Neural crest cell (in vitro differentiated cells): ENCODE data around the gene SLF2. TPM values are rescaled to one million over a fixed set of nuclear protein-coding genes. Genes with fewer than 3 reads are reported as not detected.

Experiments
- DNase-seq: peaks from one replicate; pipeline ENCODE4 v3.0.0; 2021; ENCODE audit warnings: low read depth, mixed read lengths, low spot score
- H3K27ac Mint-ChIP-seq: one replicate; pipeline ENCODE4 v1.8.0; 2021; ENCODE audit warnings: mild to moderate bottlenecking, mixed read lengths; ENCODE audit not compliant: unreplicated experiment
- H3K27me3 Mint-ChIP-seq: 2 replicates; pipeline ENCODE4 v1.8.0; 2021; ENCODE audit warnings: low read depth, mild to moderate bottlenecking, mixed read lengths
- H3K36me3 Mint-ChIP-seq: 2 replicates; pipeline ENCODE4 v1.8.0; 2021; ENCODE audit warnings: low read depth, mild to moderate bottlenecking, mixed read lengths
- H3K4me1 Mint-ChIP-seq: 2 replicates; pipeline ENCODE4 v1.8.0; 2021; ENCODE audit warnings: mixed read lengths
- H3K4me3 Mint-ChIP-seq: one replicate; pipeline ENCODE4 v1.8.0; 2021; ENCODE audit warnings: mild to moderate bottlenecking, mixed read lengths
- H3K9me3 Mint-ChIP-seq: 2 replicates; pipeline ENCODE4 v1.8.0; 2021; ENCODE audit warnings: mixed read lengths
- CTCF ChIP-seq: fragments of 200-600 bp; sonication (generic); conservative IDR thresholded peaks from 2 replicates; pipeline ENCODE4 v1.5.0; 2021; ENCODE audit warnings: antibody characterized with exemption, mild to moderate bottlenecking
- total RNA-seq: library from RNA; stranded (reverse); gene quantifications from 2 replicates; pipeline ENCODE4 v1.2.1, GENCODE V29; 2021

The SLF2 gene
- total RNA-seq, 1 donor from 2014 or later: 39.6 TPM

GRCh38 chr10:100962351-100963080 lies 49.8 kb downstream of the SLF2 start:
- no peak for TF ChIP-seq CTCF
- Mint-ChIP-seq H3K36me3 (peaks cover 4% of the 10 kb centered on the region), H3K9me3 (no peaks in the 10 kb centered on the region), H3K4me1 (peaks cover 11% of the 10 kb centered on the region), H3K27me3 (no peaks in the 10 kb centered on the region), H3K4me3 (no peak overlapping the region), H3K27ac (no peak overlapping the region)
- no peak for DNase-seq

GRCh38 chr10:100963826-100964225 lies 51.1 kb downstream of the SLF2 start:
- Mint-ChIP-seq H3K27me3 (no peaks in the 10 kb centered on the region), H3K9me3 (no peaks in the 10 kb centered on the region)

GRCh38 chr10:100965820-100966219 lies 53.1 kb downstream of the SLF2 start:
- Mint-ChIP-seq H3K27me3 (peaks cover 6% of the 10 kb centered on the region), H3K36me3 (no peaks in the 10 kb centered on the region), H3K27ac (no peak overlapping the region), H3K4me3 (no peak overlapping the region), H3K9me3 (no peaks in the 10 kb centered on the region), H3K4me1 (peaks cover 29% of the 10 kb centered on the region)
- no peak for DNase-seq
- no peak for TF ChIP-seq CTCF

More at GRCh38 chr10:100963826-100964225, 51.1 kb downstream of the SLF2 start:
- Mint-ChIP-seq H3K4me1 (peaks cover 18% of the 10 kb centered on the region), H3K4me3 (no peak overlapping the region), H3K27ac (no peak overlapping the region), H3K36me3 (peaks cover 4% of the 10 kb centered on the region)
- TF ChIP-seq CTCF: no peak
- no peak for DNase-seq

GRCh38 chr10:100966887-100967286 lies 54.1 kb downstream of the SLF2 start:
- no peaks in the 10 kb centered on the region for H3K9me3 Mint-ChIP-seq
- no peak overlapping the region for H3K4me3 Mint-ChIP-seq
- no peak overlapping the region for H3K27ac Mint-ChIP-seq
- peaks cover 6% of the 10 kb centered on the region for H3K27me3 Mint-ChIP-seq
- no peak for TF ChIP-seq CTCF
- no peak for DNase-seq
- H3K4me1 Mint-ChIP-seq: peaks cover 39% of the 10 kb centered on the region
- H3K36me3 Mint-ChIP-seq: no peaks in the 10 kb centered on the region

GRCh38 chr10:100967332-100967731 lies 54.6 kb downstream of the SLF2 start:
- DNase-seq: no peak
- no peak for TF ChIP-seq CTCF
- Mint-ChIP-seq H3K4me1 (peaks cover 43% of the 10 kb centered on the region), H3K4me3 (no peak overlapping the region), H3K27ac (no peak overlapping the region), H3K9me3 (no peaks in the 10 kb centered on the region), H3K27me3 (peaks cover 6% of the 10 kb centered on the region), H3K36me3 (no peaks in the 10 kb centered on the region)
